Right forelimb (tissue), 1 donor: ENCODE data around the gene KANK2.

Source experiments
- DNase-seq: peaks from one replicate; pipeline ENCODE4 v3.0.0-alpha.2; 2018

KANK2 gene

DNA sequence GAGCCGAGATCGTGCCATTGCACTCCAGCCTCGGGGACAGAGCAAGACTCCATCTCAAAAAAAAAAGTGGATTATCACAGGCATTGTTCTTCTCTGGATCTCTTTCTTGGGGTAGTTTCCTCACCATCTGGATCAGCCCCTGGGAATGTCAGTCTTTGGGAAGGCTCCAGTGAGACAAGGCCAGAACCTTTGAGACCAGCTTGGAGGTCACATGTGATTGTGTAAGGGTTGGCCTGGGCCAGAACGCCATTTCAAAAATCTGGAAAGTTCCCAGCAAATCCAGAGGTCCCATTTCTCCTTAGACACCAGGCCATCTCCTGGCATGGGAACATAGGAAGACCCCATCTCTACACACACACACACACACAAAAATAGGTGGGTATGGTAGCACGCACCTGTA lies 27.8 kb upstream of the KANK2 start:
- DNase-seq: no peak

DNA sequence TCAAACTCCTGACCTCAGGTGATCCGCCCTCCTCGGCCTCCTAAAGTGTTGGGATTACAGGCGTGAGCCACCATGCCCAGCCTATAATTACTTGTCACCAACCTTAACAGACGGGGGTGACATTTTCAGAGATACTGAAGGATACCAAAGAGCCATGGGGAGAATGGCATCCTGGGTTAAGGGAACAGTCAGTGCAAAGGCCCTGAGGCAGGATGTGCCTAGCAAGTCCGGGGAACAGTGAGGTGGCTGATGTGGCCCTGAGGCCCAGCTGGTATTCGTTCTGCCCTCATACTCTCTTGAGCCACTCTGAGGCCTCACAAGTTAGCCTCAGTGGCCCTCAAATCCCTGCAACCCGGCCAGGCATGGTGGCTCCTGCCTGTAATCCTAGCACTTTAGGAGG lies 27.1 kb upstream of the KANK2 start:
- no peak for DNase-seq

DNA sequence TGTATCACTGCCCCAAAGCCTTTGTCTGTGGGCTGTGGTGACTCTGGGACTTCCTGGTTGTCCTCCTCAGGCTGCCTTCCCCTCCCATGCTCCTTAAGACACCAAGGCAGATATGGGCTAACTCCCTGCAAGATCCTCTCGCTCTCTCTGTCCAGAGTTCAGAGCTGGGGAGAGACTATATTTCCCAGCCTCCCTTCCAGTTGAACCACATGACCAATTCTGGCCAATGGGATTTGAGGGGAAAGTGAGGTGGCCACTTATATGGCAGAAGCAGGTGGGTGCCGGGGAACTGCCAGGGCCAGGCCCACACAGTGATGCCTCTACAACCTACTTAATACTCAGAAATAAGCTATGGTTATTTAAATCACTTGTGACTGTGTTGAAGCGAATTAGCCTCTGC lies 25.9 kb upstream of the KANK2 start:
- no peak for DNase-seq

DNA sequence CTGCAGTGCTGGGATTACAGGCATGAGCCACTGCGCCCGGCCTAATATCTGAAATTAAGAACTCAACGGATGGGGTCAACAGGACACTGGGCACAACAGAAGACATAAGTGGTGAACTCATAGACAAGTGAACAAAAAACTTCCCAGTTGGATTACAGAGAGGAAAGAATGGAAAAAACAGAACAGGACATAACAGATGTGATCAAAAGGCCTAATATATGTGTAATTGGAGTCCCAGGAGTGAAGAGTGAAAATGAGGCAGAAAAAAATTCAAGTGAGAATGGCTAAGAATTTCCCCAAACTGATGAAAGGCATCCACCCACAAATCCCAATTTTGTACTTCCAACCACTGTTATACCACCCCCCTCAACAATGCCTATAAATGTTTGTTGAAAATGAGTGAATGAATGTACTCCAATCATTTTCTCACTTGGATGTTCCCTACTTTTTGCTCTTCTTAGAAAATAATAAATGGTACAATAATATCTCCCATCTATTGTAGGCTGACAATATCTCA lies 23.8 kb upstream of the KANK2 start:
- DNase-seq: no peak

DNA sequence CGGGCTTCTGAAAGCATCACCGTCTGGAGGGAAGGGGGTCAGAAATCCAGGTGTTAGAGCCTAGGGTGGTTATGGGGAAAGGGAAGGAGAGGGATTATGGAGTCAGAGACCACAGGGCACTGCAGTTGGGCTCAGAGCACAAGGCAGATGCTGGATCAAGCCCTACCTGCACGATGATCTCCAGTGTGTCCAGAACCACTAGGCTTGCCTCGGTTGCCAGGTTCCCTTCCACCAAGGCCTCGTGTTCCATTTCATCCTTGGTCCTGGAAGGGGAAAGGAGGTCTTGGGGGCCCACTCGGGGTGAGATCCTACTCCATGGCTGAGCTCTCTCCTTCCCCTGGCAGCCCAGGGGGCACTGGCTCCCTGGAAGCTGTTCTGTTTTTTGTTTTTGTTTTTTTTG lies 17.0 kb upstream of the KANK2 start:
- no peak for DNase-seq

DNA sequence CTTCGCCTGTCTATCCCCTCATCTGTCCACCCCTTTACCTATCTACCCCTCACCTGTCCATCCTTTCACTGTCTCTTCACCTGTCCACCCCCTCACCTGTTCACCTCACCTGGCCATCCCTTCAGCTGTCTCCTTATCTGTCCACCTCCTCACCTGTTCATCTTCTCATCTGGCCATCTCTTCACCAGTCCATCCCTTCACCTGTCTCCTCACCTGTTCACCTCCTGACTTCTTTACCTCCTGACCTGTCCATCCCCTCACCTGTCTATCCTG lies 13.2 kb upstream of the KANK2 start:
- no peak for DNase-seq

DNA sequence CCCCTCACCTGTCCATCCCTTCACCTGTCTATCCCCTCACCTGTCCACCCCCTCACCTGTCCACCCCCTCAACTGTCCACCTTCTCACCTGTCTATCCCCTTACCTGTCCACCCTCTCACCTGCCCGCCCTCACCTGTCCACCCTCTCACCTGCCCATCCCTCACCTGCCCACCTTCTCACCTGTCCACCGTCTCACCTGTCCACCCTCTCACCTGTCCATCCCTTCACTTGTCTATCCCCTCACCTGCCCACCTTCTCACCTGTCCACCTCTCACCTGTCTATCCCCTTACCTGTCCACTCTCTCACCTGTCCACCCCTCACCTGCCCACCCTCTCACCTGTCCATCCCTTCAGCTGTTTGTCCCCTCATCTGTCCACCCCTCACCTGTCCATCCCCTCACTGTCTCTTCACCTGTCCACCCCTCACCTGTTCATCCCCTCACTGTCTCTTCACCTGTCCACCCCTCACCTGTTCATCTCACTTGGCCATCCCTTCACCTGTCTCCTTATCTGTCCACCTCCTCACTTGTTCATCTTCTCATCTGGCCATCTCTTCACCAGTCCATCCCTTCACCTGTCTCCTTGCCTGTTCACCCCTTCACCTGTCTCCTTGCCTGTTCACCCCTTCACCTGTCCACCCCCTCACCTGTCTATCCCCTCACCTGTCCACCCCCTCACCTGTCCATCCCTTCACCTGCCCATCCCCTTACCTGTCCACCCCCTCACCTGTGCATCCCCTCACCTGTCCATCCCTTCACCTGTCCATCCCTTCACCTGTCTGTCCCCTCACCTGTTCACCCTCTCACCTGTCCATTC lies 12.7 kb upstream of the KANK2 start:
- no peak for DNase-seq

DNA sequence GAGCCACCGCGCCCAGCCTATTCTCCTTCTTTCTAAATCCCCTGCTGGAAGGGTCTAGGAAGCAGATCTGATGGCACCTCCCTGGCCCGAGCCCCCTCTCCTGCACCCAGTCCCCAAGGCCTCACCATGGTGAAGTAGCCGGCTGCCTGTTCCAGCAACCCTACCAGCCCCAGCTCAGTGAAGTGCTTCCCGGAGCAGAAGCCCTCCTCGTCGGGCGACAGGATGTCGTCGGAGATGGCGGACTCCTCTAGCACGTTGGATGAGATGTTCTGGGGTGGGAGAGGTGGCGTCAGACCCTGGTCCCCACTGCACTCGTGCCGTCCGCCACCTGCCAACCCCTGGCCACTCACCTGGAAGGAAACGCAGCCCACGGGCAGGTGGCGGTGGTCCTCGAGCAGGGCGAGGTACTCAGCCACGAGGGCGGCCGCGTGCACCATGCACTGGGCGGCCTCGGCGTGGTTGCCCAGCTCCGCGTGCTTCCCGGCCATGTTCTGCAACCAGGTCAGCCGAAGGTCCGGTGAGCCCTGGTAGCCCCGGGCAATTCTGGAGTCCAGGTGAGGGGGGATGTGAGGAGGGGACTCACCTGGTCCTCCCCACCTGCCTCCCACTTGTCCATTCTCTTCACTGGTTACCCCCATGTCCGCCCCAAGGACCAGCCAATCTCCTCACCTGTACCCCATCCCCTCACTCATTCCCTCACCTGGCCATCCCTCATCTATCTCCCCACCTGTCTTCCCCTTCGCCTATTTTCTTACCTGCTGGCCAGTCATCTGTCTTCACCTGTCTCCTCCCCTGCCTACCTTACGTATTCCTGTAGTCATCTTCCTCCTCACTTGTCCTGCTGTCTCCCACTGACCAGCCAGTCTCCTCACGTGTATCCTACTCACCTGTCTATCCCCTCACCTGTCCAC lies 11.5 kb upstream of the KANK2 start:
- no peak for DNase-seq

DNA sequence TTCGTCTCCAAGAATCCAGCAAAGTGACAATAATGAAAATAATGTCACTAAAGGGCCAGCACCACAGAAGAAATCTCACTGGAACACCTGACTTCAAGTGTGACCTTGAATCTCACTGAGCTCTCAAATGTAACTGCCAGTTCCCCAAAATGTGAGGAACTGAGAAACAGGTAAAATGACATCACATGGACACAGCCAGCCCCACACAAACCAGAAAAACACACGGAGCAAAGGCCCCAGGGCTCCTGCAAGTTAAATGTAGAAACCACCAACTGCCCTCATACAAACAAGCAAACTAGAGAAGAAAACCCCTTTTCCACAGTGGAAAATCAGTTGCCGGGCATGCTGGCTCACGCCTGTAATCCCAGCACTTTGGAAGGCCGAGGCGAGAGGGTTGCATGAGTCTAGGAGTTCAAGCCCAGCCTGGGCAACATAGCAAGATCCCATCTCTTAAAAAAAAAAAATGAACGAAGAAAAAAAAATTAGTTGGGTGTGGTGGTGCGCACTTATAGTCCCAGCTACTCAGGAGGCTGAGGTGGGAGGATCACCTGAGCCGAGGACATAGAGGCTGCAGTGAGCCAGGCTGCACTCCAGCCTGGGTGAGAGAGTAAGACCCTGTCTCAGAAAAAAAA lies 8.7 kb upstream of the KANK2 start:
- DNase-seq: no peak

DNA sequence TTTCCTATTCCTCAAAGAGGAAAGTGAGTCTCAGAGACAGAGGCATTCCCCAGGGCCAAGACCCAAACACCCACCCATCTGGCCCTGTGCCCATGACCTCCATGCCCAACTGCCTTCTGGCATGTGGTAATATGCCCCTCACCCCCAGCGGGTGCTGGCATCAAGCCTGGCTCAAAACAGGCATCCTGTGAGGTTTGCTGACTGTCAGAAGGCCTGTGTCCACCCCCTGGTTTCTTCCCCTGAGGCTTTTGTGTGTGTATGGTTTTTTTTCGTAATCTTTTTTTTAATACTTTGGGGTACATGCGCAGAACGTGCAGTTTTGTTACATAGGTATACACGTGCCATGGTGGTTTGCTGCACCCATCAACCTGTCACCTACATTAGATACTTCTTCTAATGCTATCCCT lies 7.6 kb upstream of the KANK2 start:
- DNase-seq: no peak

DNA sequence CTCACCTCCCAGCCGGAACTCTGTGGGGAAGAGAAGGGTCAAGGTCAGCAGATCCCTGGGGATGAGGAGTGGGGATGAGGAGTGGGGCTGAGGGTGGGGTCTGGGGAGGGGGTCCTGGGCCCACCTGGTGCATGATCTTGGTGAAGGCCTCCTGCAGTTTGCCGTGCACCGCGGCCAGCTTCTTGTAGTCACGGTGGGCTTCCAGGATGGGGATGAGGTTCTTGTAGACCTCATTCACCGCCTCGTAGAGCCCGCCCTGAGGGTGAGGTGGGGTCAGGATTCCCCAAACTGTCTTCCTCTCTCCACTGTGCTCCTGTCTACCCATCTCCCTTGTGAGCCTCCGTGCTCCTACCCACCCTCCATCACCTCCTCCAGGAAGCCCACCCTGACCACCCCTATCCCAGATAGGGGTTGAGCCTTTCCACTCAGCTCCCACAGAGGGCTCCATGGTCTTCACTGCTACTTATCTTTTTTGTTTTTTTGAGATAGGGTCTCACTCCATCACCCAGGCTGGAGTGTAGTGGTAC lies 6.8 kb upstream of the KANK2 start:
- no peak for DNase-seq

DNA sequence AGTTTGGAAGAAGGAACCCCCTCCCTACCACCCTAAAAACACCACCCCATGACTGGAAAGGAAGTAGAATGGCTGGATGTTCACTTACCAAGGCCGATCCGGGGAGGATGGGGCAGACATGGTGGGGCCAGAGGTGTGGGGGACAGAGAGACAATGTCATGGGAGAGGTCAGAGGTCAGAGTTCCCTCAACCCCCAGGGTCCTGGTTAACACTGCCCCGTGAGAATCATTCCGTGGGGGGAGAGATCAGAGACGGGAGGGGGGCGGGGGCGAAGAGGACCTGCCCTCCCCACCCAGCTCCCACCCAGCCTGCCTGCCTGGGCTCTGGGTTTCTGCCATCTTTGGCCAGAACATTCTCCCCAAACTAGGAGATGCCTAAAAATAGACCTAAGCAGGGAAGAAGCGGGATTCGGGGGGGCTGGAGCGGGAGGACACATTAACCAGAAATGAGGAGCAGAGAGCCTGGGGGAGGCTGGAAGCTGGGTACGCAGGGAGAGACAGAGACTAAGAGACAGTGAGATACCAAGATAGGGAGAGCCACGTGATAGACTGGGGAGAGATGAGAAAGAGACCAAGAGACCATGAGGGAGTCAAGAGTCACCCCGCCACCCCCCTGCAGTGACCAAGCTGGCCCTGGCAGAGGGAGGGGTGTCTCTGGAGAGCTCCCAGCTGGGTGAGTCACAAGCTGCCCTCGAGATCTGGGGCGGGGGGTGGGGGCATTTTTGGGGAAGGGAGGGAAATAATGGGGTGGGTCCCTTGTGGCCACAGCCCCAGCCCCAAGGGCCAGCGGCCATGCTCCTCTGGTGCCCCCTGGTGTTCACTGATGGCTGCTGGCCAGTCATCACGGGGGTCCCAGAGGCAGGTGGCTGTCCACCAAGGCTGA lies 6.1 kb upstream of the KANK2 start:
- DNase-seq: no peak

DNA sequence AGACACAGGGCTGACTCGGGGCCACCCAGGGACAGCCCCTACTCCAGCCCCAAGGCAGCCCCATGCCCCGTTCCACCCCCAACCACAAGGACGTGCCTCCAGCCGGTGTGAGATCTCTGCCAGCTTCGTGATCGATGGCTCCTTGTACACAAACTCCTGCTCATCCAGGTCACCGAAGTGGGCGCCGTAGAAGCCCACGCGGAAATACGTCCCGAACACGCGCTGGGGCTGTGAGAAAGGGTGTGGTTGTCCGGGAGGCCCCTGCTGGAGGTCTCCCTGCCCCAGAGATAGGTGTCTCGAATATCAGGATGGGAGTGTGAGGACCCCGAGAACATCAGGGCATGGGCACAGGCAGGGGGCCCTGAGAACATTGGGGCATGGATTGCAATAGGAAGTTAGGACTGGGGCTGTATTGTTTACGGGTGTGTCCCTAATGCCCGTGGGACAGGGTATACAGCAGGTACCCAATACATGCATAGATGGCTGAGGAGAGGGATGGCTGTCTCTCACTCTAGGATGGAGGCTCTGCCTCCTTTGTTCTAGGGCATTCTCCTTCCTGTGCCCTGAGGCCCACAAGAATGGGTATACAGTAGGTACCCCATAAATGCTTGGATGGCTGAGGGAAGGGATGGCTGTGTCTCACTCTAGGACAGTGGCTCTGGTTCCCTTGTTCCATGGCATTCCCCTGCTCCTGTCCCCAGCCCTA lies 5.3 kb upstream of the KANK2 start:
- DNase-seq: no peak

DNA sequence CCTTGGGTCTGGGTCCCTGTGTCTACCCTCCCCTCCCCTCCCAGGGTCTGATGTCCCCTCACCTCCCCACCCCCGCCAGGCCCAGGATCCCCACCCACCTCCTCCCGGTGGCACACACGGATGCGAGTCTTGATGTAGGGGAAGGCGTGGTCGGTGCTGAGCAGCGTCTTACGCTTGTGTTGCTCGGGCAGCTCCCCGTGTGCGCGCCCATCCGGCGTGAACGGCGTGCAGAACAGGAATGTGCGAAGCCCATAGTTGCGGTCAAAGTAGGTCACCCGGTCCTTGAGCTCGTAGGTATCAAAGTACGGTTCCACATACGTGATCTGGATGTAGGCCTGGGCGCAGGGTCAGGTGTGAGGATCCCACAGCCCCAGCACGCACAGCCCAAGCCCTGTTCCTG lies 4.4 kb upstream of the KANK2 start:
- DNase-seq: no peak

DNA sequence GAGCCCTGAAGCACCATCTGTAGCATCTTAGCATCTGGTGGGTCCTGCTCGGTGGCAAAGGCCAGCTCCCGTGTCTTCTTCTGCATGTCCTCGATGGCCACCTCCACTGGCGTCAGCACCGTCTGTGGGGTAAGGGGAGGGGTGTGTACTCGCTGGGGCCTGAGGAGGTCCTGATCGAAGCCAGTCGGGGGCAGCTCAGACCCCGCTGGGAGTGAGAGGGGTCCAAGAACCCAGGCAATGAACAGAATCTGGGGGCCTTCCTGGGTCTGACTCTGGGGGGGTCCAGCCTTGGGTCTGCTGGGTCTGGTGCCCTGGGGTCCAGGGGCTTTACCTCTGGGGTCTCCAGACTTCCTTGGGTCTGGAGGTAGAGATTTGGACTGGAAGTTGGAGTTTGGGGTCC lies 3.6 kb upstream of the KANK2 start:
- no peak for DNase-seq

DNA sequence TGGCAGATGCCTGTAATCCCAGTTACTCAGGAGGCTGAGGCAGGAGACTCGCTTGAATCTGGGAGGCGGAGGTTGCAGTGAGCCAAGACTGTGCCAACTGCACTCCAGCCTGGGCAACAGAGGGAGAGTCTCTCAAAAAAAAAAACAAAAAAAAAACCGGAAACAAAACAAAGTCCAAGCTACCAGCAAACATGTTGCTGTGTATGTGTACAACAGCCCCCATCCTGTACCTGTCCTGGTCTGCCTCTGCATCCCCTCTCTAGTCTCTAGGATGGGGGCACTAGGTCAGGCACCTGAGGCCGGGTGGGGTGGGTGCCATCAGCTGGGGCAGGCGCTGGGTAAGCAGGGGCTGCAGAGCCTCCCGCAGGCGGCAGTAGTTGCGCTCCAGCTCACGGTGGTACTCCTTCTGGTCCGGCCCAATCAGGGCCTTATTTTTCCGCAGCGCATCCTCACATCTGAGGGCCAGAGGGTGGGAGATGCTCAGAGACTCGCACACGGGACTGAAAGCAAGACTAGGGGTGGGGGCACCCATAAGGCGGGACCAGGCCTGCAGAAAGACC lies 2.8 kb upstream of the KANK2 start:
- peak; percentile 28 for DNase-seq

DNA sequence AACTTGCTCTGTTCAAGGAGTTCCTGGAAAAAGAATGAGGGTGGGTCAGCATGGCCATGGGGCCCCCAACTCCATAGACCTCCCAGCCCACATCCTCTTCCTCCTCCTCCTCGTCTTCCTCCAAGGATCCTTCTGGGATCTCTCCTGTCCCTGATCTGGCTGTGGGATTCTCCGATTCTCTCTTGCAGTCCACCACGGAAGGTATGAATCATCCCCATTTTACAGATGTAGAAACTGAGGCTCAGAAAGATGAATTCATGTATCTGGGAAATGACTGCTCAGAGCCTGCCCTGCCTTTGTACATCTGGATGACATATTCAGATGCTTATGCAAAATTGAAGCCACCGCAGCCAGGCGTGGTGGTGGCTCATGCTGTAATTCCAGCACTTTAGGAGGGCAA lies 2.2 kb upstream of the KANK2 start:
- peak; percentile 40 for DNase-seq

DNA sequence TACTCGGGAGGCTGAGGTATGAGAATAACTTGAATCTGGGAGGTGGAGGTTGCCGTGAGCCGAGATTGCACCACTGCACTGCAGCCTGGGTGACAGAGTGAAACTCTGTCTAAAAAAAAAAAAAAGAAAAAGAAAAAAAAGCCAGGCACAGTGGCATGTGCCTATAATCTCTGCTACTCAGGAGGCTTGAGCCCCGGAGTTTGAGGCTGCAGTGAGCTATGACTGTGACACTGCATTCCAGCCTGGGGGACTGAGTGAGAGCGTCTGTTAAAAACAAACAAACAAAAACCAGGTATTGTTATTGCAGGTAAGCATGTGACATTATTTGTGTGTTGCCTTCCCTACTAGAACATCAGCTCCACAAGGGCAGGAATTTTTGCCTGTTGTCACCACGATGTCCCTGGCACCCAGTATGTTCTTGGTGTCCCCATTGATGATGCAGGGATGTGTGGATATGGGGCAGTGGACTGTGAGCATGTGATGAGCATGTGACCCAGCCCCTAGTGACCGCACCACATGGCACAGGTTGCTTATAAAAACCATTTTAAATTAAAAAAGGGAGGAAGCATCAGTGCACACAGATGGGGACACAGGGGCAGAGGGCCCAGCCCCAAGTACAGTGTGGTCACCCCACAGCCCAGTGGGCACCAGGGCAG lies 1.6 kb upstream of the KANK2 start:
- peak; percentile 30 for DNase-seq

DNA sequence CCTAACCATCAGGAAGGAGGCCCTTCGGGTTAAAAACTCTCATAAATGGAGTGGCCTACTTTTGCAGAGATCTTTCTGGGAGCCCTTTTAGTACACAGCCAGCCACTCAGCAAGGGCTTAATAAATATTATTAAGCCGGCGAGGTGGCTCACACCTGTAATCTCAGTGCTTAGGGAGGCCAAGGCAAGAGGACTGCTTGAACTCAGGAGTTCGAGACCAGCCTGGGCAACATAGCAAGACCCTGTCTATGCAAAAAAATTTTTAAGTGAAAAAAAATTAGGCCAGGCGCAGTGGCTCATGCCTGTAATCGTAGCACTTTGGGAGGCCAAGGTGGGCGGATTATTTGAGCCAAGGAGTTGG lies 810 bp upstream of the KANK2 start:
- no peak for DNase-seq

DNA sequence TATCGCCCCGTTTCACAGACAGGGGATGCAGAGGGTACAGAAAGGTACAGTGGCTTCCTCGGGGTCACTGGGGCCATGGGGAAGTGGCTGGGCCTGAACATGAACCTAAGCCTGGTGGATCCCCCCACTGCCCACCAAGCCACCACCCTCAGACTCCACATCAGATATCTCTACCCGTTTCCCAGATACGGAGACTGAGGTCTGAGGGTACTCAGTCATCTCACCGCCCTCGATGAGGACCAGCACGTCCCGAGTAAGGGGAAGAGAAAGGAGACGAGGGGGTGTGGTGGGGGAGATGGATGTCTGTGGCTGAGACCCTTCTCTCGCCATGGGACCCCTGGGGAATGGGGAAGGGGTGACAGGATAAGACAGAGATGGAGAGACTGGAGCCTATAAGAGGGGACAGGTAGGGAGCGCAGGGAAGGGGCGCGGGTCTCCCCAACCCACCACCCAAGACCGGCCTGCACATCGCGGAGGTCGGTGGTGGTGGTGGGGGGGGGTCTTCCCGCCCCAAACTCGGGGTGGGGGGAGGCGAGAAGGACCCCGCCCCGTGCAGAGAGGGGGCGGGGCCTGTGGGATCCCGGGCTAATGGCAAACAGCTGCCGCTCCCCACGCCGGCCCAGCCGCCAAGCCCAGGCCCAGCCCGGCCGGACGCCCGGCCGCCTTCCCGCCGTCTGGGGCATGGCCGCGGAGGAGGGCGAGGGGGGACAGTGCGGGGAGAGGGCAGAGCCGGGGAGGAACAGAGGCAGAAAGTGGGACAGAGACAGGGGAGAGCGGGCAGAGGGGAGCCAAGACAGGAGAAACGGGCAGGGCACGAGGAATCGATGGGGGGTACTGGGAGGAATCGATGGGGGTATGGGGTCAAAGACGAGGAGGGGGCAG lies 698 bp downstream of the KANK2 start:
- peak; percentile 79 for DNase-seq
